SU-DHL-6 (cell line): ENCODE data around the gene HOTAIR.
A peak's percentile ranks its signal among the peaks of the same experiment; 100 is the strongest.

Experiments used
- H2AFZ ChIP-seq: fragments of 200-600 bp; sonication (generic); 2 replicates; pipeline ENCODE4 v1.6.1; 2014; ENCODE audit warnings: low read depth, mild to moderate bottlenecking, moderate library complexity, mixed read lengths, antibody characterized with exemption, low read length; ENCODE audit not compliant: severe bottlenecking
- H3F3A ChIP-seq: fragments of 200-600 bp; shearing (Covaris generic); 2 replicates; pipeline ENCODE4 v1.6.0; 2016; ENCODE audit warnings: antibody characterized with exemption, mild to moderate bottlenecking; ENCODE audit not compliant: insufficient read depth
- H3K27ac ChIP-seq: fragments of 200-600 bp; sonication (generic); 2 replicates; pipeline ENCODE4 v1.5.1; 2016; ENCODE audit warnings: low read depth, mild to moderate bottlenecking, low read length, moderate library complexity, mixed read lengths
- H3K27me3 ChIP-seq: fragments of 200-600 bp; sonication (generic), shearing (Covaris generic); 2 replicates; pipeline ENCODE4 v1.6.0; 2014; ENCODE audit warnings: mild to moderate bottlenecking, low read length
- H3K36me3 ChIP-seq: fragments of 200-600 bp; sonication (generic); 2 replicates; pipeline ENCODE4 v1.6.1; 2014; ENCODE audit warnings: mild to moderate bottlenecking, low read length, mixed read lengths
- H3K4me2 ChIP-seq: fragments of 300-600, 200-600 bp; shearing (Covaris generic), sonication (generic); 2 replicates; pipeline ENCODE4 v1.6.0; 2014; ENCODE audit warnings: low read length, low read depth, mild to moderate bottlenecking; ENCODE audit not compliant: poor library complexity, severe bottlenecking
- H3K4me3 ChIP-seq: fragments of 200-600 bp; sonication (generic); 2 replicates; pipeline ENCODE4 v1.5.1; 2014; ENCODE audit warnings: antibody characterized with exemption, low read length, mild to moderate bottlenecking, mixed read lengths; ENCODE audit not compliant: insufficient read depth, poor library complexity, severe bottlenecking
- H3K79me2 ChIP-seq: fragments of 200-600 bp; sonication (generic); 2 replicates; pipeline ENCODE4 v1.6.1; 2014; ENCODE audit warnings: mild to moderate bottlenecking, low read length, moderate library complexity; ENCODE audit not compliant: insufficient read depth
- H3K9ac ChIP-seq: fragments of 200-600 bp; sonication (generic); 2 replicates; pipeline ENCODE4 v1.7.0; 2014; ENCODE audit warnings: mild to moderate bottlenecking, low read length
- H3K9me2 ChIP-seq: fragments of 200-600 bp; sonication (generic); replicated peaks from 2 replicates; pipeline ENCODE4 v1.6.1; 2014; ENCODE audit warnings: low read length; ENCODE audit not compliant: insufficient read depth
- H3K9me3 ChIP-seq: fragments of 200-600 bp; sonication (generic); 2 replicates; pipeline ENCODE4 v1.6.1; 2014; ENCODE audit warnings: low read length, mixed read lengths; ENCODE audit not compliant: insufficient read depth
- H4K20me1 ChIP-seq: fragments of 200-600 bp; sonication (generic); 2 replicates; pipeline ENCODE4 v1.6.1; 2014; ENCODE audit warnings: low read depth, mild to moderate bottlenecking, antibody characterized with exemption, low read length, moderate library complexity, mixed read lengths
- EZH2phosphoT487 ChIP-seq: fragments of 200-600 bp; sonication (generic), shearing (Covaris generic); conservative IDR thresholded peaks from 2 replicates; pipeline ENCODE4 v1.6.1; 2018; ENCODE audit warnings: mild to moderate bottlenecking, antibody characterized with exemption, low read length, moderate library complexity, mixed read lengths
- TF ChIP-seq, protein P1 (sequence below): fragments of 200-600 bp; sonication (generic); IDR thresholded peaks from one replicate; pipeline ENCODE4 v1.5.1; 2017; ENCODE audit warnings: antibody characterized with exemption, mild to moderate bottlenecking, low read length, moderate library complexity; ENCODE audit not compliant: insufficient read depth, poor library complexity, severe bottlenecking

The HOTAIR gene

DNA sequence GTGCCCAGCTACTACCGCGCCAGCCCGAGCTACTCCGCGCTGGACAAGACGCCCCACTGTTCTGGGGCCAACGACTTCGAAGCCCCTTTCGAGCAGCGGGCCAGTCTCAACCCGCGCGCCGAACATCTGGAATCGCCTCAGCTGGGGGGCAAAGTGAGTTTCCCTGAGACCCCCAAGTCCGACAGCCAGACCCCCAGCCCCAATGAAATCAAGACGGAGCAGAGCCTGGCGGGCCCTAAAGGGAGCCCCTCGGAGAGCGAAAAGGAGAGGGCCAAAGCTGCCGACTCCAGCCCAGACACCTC, 10.9 kb upstream of the HOTAIR start:
- Histone ChIP-seq H3K9me3 (no peaks in the 10 kb centered on the region), H3K9ac (no peak overlapping the region), H3K79me2 (no peaks in the 10 kb centered on the region), H3F3A (no peaks in the 10 kb centered on the region), H2AFZ (no peak overlapping the region), H3K27ac (no peak overlapping the region), H3K36me3 (no peaks in the 10 kb centered on the region), H3K27me3 (no peaks in the 10 kb centered on the region), H3K4me3 (no peak overlapping the region), H3K4me2 (no peak overlapping the region), H3K9me2 (no peaks in the 10 kb centered on the region), H4K20me1 (no peaks in the 10 kb centered on the region)
- no peak for TF ChIP-seq EZH2phosphoT487
- TF ChIP-seq, protein P1, sequence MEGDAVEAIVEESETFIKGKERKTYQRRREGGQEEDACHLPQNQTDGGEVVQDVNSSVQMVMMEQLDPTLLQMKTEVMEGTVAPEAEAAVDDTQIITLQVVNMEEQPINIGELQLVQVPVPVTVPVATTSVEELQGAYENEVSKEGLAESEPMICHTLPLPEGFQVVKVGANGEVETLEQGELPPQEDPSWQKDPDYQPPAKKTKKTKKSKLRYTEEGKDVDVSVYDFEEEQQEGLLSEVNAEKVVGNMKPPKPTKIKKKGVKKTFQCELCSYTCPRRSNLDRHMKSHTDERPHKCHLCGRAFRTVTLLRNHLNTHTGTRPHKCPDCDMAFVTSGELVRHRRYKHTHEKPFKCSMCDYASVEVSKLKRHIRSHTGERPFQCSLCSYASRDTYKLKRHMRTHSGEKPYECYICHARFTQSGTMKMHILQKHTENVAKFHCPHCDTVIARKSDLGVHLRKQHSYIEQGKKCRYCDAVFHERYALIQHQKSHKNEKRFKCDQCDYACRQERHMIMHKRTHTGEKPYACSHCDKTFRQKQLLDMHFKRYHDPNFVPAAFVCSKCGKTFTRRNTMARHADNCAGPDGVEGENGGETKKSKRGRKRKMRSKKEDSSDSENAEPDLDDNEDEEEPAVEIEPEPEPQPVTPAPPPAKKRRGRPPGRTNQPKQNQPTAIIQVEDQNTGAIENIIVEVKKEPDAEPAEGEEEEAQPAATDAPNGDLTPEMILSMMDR = no peak

DNA sequence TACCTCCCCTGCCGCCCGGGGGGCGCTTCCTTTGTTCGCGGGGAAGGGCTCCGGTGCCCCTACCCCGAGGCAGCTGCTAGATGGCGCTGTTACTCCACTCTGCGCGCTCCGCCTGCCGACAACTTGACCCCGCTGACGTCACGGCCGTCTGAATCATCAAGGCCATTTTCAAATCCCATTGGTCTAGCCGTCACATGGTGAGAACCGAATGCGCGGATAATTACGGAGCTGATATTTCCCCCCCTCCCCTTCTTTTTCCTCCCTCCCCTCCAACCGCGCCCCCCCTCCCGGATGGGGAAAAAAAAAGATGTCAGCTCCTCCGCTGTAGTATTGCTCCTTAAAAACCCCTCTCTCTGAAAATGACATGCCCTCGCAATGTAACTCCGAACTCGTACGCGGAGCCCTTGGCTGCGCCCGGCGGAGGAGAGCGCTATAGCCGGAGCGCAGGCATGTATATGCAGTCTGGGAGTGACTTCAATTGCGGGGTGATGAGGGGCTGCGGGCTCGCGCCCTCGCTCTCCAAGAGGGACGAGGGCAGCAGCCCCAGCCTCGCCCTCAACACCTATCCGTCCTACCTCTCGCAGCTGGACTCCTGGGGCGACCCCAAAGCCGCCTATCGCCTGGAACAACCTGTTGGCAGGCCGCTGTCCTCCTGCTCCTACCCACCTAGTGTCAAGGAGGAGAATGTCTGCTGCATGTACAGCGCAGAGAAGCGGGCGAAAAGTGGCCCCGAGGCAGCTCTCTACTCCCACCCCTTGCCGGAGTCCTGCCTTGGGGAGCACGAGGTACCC, 10.3 kb upstream of the HOTAIR start, which contains the start of gene HOXC10:
HOXC10 (plus strand) TSS at position 246 of the 791 bp plus-strand sequence; CDS start at position 360, 114 bp downstream.
- no peak within 1 kb of the TSS for H3K27ac ChIP-seq
- H3K9me3 ChIP-seq = no peaks in the 10 kb centered on the region
- no peaks in the 10 kb centered on the region for H3K79me2 ChIP-seq
- H2AFZ ChIP-seq = peak within 1 kb of the TSS; percentile 51
- H3K27me3 ChIP-seq = no peaks in the 10 kb centered on the region
- H3K9me2 ChIP-seq = no peaks in the 10 kb centered on the region
- no peaks in the 10 kb centered on the region for H3F3A ChIP-seq
- no peak within 1 kb of the TSS for H3K4me3 ChIP-seq
- H3K4me2 ChIP-seq = peak within 1 kb of the TSS; percentile 37
- no peaks in the 10 kb centered on the region for H3K36me3 ChIP-seq
- TF ChIP-seq, protein P1 = peak; percentile 36
- no peak for TF ChIP-seq EZH2phosphoT487
- no peaks in the 10 kb centered on the region for H4K20me1 ChIP-seq
- H3K9ac ChIP-seq = no peak within 1 kb of the TSS

DNA sequence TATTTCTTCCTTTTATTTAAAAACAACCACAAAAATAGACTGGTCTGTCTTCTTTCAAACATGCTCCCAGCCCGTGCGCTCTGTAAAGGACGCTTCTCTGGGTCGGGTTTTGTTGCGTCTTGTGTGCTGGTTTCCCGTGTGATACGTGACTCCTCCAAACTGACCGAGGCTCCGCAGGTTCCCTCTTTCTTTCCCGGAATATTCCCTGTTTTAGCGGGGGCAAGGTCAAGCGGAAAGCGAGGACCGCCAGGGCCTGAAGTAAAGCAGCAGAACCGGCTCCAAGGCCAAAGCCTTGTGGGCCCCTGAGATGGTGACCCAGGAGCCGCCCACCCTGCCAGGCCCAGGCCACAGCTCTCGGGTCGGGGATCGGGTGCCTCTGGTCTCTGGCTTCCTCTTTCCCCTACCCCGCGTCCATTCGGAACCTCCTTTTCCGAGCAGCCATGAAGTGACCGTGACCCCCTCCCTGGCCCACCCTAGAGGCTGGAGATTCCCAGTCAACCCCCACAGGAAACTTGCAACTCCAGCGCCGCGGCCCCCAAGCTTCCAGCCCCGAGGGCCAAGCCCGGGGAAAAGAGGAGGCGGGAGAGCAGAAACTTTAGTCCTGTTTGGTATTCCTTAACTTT, 9.3 kb upstream of the HOTAIR start:
- no peaks in the 10 kb centered on the region for H3F3A ChIP-seq
- H3K9ac ChIP-seq = no peak overlapping the region
- no peaks in the 10 kb centered on the region for H4K20me1 ChIP-seq
- no peak overlapping the region for H3K27ac ChIP-seq
- TF ChIP-seq EZH2phosphoT487 = no peak
- TF ChIP-seq, protein P1 = no peak
- H3K9me3 ChIP-seq = no peaks in the 10 kb centered on the region
- H3K4me2 ChIP-seq = no peak overlapping the region
- no peak overlapping the region for H3K4me3 ChIP-seq
- no peaks in the 10 kb centered on the region for H3K79me2 ChIP-seq
- no peak overlapping the region for H2AFZ ChIP-seq
- no peaks in the 10 kb centered on the region for H3K9me2 ChIP-seq
- H3K36me3 ChIP-seq = no peaks in the 10 kb centered on the region
- H3K27me3 ChIP-seq = no peaks in the 10 kb centered on the region
